Activated naive CD8-positive, alpha-beta T cell (primary cell): ENCODE data around the gene TBCD.
A peak's percentile ranks its signal among the peaks of the same experiment; 100 is the strongest.

Experiments used
- H3K27ac Mint-ChIP-seq: one replicate; pipeline ENCODE4 v1.8.0; 2021; ENCODE audit warnings: mixed read lengths
- H3K27me3 Mint-ChIP-seq: one replicate; pipeline ENCODE4 v1.8.0; 2021; ENCODE audit warnings: mixed read lengths
- H3K36me3 Mint-ChIP-seq: one replicate; pipeline ENCODE4 v1.8.0; 2021; ENCODE audit warnings: mixed read lengths
- H3K4me1 Mint-ChIP-seq: one replicate; pipeline ENCODE4 v1.8.0; 2021; ENCODE audit warnings: low read depth, mixed read lengths
- H3K4me3 Mint-ChIP-seq: one replicate; pipeline ENCODE4 v1.8.0; 2021; ENCODE audit warnings: mild to moderate bottlenecking, mixed read lengths
- H3K9me3 Mint-ChIP-seq: one replicate; pipeline ENCODE4 v1.8.0; 2021; ENCODE audit warnings: low read depth, mixed read lengths

TBCD gene

DNA sequence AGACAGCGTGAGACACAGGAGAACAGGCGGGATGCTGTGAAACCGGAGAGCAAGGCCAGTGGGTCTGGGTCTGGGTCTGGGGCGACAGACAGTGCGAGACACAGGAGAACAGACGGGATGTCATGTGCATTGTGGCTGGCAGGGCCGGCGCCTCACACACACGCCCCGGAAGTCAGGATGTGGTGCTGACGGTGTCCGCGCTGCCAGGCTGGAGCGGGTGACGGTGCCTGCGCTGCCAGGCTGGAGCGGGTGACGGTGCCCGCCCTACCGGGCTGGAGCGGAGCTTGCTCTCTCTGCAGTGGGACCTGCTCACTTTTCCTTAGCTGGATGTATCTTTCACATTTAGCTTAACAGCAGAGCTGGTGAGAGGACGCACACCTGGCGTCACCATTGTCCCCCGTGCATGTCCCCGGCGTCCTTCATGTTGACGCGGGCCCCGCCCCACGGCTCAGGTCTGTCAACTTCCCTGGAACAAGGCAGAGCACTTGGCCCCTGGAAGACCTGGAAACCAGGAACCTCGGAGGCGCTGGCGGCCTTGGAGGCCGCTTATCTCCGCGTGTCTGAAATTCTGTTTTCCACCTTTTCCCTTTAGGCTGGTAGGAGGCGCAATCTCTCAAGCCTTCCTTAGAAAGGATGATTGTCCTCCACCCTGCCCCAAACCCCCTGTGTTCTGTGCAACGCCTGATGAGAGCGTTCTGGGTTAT is 131.0 kb downstream of the TBCD start:
- Mint-ChIP-seq H3K9me3 (no peaks in the 10 kb centered on the region), H3K4me1 (peaks cover 82% of the 10 kb centered on the region), H3K36me3 (peaks cover 10% of the 10 kb centered on the region), H3K4me3 (peak overlapping the region; percentile 83), H3K27me3 (no peaks in the 10 kb centered on the region), H3K27ac (peak overlapping the region; percentile 95)

DNA sequence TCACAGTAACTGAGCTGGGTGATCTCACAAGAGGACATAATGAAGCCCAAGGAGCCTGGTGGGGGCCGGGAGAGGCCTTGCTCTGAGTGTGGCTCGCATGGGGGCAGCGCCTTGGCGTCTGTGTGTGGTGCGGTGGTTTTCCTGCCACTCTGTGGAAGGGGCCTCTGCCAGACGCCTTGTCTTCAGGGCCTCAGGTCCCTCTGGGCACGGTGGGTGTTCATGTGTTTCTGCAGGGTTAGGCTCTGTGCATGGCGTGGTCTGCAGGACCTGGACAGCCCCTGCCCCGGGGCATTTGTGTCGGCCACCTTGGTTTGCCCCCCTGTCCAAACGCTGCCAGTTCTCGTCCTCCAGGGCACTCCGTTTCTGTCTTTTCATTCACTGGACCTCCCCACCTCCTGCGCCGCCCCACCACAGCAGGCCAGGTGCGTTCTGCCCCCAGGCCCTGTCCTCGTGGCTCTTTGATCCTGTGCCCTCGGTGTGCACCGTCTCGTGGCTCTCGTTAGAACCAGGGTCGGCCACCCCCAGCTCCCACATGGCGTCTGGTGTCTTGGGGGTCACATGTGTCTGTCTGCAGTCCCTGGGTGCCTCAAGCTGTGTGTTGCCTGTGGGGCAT is 131.7 kb downstream of the TBCD start:
- Mint-ChIP-seq H3K9me3 (no peaks in the 10 kb centered on the region), H3K4me1 (peaks cover 77% of the 10 kb centered on the region), H3K27ac (peak overlapping the region; percentile 95), H3K36me3 (peaks cover 10% of the 10 kb centered on the region), H3K4me3 (peak overlapping the region; percentile 83), H3K27me3 (no peaks in the 10 kb centered on the region)

DNA sequence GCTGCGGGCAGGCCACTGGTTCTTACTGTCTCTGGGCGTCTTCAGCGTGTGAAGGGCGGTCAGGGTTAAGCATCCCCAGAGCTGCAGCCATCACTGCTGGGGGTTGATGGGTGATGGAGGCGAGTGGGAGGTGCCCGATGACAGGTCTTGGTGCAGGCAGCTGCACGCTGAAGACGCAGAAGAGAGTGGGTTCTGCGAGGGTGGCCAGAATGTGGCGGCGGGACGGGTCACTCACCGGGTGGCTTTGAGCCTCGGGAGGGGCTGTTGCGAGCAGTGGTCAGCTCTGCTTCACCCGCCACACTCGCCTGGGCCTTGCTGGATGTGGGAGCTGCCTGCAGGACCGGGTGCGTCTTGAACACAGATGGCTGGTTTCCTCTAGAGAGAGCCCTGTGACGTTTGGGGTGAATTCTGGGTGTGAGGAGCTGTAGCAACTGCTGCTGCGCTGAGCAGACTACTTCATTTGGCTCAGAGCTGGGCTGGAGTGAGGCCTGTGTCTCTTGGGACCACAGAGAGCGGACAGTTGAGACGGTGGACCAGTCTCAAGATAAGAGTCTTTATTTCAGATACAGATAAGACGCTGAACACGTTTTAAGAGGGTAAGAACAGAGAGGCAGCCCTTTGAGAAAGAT is 132.6 kb downstream of the TBCD start:
- Mint-ChIP-seq H3K27ac (peak overlapping the region; percentile 90), H3K4me3 (peak overlapping the region; percentile 73), H3K36me3 (peaks cover 7% of the 10 kb centered on the region), H3K27me3 (no peaks in the 10 kb centered on the region), H3K4me1 (peaks cover 71% of the 10 kb centered on the region), H3K9me3 (no peaks in the 10 kb centered on the region)

DNA sequence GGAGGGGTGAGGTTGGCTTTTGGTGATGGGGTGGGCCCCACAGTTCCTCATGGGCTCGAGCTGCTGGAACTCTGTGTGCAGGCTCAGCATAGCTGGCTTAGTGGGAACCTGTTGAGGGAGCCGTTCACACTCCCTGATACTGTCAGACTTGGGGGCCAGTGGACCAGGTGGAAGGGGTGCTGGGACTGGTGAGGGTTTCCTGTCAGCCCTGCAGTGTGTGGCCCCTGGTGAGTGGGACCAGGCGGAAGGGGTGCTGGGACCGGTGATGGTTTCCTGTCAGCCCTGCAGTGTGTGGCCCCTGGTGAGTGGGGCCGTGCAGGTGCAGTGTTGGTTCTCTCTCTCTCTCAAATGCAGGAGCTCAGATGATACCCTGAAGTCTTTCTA is 133.1 kb downstream of the TBCD start:
- no peaks in the 10 kb centered on the region for H3K27me3 Mint-ChIP-seq
- H3K36me3 Mint-ChIP-seq: peaks cover 6% of the 10 kb centered on the region
- H3K9me3 Mint-ChIP-seq: no peaks in the 10 kb centered on the region
- peak overlapping the region; percentile 90 for H3K27ac Mint-ChIP-seq
- peak overlapping the region; percentile 73 for H3K4me3 Mint-ChIP-seq
- H3K4me1 Mint-ChIP-seq: peaks cover 66% of the 10 kb centered on the region

DNA sequence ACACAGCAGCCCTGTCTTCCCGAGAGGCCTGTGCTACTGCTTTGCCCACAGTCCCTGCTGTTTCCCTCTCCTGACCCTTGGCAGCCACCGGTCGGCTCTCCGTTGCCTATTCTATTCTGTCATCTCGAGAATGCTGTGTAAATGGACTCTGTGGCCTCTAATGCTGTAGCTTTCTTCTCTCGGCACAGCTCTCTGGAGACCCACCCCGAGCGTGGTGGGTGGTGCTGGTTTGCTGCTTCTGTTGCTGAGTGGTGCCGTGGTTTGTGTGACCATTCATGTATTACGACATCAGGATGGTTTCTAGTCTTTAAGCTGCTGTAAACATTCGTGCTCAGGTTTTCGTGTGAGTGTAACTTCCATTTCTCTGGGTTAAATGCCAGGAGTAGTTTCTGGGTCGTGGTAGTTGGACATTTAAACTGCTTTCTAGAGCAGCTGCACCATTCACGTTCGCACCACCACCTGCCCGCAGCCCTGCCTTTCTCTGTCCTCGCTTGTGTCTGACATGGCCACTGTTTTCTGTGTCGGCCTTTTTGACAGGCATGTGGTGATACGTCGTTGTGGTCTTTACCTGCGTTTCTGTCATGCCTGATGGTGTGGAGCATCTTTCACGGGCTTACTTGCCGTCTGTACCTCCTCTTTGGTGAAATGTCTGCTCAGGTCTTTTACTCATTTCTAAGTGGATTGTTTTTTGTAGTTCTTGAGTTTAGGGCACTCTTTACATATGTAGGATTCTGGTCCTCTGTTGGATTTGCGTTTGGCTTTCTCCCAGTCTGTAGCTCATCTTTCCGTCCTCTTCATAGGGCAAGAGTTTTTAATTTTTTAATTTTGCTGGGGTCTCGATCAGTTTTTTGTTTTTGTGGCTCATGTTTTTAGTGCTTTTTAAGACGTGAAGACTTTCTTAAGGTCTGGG is 135.6 kb downstream of the TBCD start:
- peak overlapping the region; percentile 35 for H3K27ac Mint-ChIP-seq

DNA sequence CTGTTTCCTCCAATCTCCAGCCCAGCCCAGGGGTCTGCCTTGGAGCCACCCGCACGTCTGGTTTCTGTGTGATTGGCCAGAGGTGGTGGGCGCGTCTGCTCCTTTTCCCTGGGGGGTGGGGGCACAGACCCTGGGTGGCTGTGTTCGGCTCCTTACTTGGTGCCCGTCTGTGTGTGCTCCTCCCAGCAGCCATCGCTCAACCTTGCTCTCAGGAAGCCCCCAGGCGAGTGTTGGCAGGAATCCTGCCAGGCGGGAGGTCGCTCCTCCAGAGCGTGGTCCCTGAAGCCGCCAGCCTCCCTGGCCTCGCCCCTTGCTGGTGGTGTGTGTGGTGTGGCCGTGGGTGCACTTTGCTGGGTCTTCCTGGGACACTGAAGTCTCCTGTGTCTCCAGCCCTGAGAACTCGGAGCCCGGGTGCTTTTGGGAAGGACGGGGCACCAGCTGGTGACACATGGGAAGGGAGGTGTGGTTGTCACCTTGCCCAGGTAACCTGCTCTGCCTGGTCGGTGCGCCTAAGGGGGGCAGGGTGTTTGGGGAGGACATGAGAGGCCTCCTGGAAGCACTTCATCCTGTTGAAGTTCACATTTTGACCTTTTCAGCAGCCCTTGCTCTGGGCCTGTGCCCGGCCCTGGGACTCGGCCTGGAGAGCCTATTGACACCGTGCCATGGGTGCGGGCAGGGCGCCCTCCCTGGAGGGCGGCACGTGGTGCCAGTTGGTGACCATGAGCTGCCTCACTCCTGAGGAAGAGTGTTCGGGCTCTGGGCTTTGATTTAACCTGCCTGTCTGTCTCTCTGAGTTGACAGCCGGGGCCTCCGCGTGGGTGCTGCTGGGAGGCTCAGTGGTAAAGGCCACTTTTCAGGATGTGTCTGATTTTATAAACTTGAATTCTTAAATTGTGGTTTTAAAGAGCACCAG is 137.0 kb downstream of the TBCD start:
- H3K27ac Mint-ChIP-seq: no peak overlapping the region
- H3K4me1 Mint-ChIP-seq: peaks cover 54% of the 10 kb centered on the region
- no peaks in the 10 kb centered on the region for H3K9me3 Mint-ChIP-seq
- H3K36me3 Mint-ChIP-seq: peaks cover 6% of the 10 kb centered on the region
- no peaks in the 10 kb centered on the region for H3K27me3 Mint-ChIP-seq
- no peak overlapping the region for H3K4me3 Mint-ChIP-seq

More for the DNA sequence above, 135.6 kb downstream of the TBCD start:
- H3K4me1 Mint-ChIP-seq: peaks cover 52% of the 10 kb centered on the region
- peaks cover 6% of the 10 kb centered on the region for H3K36me3 Mint-ChIP-seq
- H3K4me3 Mint-ChIP-seq: no peak overlapping the region
- no peaks in the 10 kb centered on the region for H3K9me3 Mint-ChIP-seq
- H3K27me3 Mint-ChIP-seq: no peaks in the 10 kb centered on the region

DNA sequence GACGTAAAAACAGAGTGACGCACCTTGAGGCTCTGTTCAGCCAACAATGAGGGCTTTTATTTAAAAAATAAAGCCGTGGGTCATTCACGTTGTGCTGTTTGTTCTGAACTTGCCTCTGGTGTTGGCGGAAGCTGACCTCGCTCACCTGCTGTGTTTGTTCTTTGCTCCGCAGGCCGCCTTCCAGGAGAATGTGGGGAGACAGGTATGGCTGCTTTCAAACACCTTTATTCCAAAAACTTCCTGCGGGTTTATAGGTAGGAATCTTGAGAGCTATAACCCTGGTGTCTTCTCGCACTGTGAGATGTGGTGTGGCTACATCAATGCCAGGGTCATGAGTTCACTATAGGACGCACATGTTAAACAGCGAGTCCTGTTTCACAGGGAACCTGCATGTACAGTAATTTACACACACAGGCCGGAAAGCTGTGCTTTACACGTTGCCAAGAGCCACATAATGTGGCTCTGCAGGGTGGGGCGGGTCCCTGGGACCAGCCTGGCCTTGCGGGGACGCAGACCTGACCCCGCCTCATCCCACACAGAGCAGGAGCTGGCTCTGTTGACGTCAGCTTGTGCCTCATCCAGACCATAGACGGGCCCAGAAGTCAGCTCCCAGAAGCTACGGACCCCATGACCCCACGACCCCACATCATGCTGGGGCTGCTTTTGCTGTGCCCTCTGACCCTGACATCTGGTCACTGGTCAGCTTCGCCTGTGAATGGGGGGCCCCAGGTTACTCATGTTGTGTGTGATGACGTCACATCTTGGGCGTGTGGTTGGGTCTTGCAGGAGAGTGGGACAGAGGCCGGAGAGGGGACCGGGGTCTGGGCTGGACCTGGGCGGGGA is 137.9 kb downstream of the TBCD start:
- Mint-ChIP-seq H3K4me3 (no peak overlapping the region), H3K36me3 (peaks cover 8% of the 10 kb centered on the region), H3K4me1 (peaks cover 53% of the 10 kb centered on the region), H3K27ac (no peak overlapping the region), H3K9me3 (no peaks in the 10 kb centered on the region), H3K27me3 (no peaks in the 10 kb centered on the region)

DNA sequence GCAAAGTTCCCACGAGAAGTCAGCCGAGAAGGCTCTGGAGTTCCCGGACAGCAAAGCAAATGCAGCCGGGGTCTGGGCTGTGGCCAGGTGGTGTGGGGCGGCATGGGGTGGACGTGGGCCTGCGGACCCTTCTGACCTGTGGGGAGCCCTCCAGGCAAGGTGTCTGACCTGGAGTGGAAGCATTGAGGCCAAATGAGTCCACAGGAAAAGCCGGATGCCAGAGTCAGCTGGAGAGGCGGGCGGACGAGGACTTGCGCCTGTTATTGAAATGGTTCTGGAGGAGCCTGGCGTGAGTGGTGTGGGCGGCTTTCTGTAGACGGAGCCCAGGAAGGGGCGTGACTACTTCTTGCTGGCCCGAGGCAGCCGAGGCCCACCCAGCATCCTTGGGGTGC is 138.5 kb downstream of the TBCD start:
- Mint-ChIP-seq H3K9me3 (no peaks in the 10 kb centered on the region), H3K4me1 (peaks cover 50% of the 10 kb centered on the region), H3K4me3 (no peak overlapping the region), H3K36me3 (peaks cover 6% of the 10 kb centered on the region), H3K27me3 (no peaks in the 10 kb centered on the region), H3K27ac (no peak overlapping the region)

DNA sequence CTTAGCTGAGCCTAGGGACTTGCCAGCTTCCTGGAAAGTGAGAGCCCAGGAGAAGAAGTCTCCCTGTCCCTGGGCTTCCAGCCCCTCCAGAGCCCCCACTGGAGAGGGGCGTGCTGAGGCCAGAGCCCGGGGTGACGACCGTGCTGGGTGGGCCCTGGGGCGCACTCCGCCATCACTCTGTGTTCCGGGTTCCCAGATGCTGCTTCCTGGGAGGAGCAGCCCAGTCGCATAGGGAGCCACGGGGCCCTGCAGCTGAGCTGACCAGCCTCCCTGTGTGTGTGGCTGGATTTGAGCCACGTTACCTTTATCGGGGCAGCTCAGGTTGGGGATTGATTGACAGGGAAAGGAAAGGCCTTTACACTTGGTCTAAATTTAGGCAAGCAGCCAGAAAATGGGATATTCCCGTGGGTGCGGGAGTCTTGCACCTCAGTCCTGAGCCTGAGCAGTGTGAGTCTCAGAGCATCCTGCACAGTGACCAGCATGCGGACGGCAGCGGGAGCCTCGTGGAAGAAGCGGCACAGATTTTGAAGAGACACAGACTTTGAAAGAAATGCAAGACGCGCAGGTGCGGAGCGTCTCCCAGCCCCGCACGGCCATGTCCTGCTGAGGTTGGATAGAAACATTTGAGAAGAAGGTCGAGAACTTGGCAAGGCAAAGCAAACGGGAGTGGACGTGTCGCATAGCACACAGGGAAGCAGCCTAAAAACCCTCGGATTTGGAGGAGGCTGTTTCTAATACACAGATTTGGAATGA is 139.2 kb downstream of the TBCD start:
- Mint-ChIP-seq H3K27me3 (no peaks in the 10 kb centered on the region), H3K27ac (peak overlapping the region; percentile 28), H3K9me3 (no peaks in the 10 kb centered on the region), H3K4me1 (peaks cover 42% of the 10 kb centered on the region), H3K36me3 (peaks cover 6% of the 10 kb centered on the region), H3K4me3 (no peak overlapping the region)

DNA sequence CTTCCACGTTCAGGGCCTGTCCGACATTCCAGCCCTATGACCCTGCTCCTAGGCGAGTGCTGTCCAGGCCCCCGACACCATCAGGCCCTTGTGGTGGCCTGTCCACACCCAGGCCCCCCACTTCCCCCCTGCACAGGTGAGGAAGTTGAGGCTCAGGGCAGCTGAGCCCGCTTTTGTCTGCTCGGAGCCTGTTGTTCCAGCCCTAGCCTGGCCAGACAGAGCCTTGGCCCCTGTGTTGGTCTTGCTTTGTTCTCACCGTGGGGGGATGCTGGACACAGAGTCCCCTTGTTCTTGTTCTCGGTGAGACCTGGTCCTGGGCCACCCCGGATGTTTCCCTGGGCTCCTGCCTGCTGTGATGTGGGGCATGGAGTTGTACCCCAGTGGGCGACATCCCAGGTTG is 140.0 kb downstream of the TBCD start:
- no peaks in the 10 kb centered on the region for H3K9me3 Mint-ChIP-seq
- no peak overlapping the region for H3K27ac Mint-ChIP-seq
- no peak overlapping the region for H3K4me3 Mint-ChIP-seq
- H3K36me3 Mint-ChIP-seq: peaks cover 6% of the 10 kb centered on the region
- H3K4me1 Mint-ChIP-seq: peaks cover 38% of the 10 kb centered on the region
- H3K27me3 Mint-ChIP-seq: no peaks in the 10 kb centered on the region

DNA sequence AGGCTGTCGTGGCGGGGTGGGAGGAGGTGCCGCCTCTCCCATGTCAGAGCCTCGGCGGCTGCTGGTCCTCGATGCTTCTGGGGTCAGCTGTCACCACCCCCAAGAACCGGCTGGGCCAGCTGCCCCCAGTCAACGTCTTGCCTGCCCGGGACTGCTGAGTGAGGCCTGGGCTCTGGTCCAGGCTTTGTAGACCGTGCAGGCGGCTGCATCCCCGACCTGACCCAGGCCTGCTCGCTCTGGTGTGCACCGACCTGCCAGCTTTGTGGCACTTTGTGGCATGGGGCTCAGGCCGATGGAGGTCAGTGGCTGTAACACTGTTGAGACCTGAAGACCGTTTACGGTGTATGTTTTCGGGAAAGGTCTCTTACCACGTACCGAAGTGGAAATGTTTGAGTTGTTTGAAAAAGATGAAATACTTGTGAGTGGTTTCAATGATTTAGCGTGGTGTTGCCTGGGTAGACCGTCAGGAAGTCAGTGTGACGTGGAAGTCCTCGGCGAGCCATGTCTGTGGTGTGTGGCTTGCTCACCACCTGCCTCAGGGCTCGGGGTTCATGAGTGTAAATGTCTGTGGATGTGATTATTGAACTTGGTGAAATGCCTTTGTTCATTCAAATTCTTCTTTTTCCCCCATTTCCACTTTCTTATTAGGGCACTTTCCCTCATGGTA is 141.2 kb downstream of the TBCD start:
- peak overlapping the region; percentile 67 for H3K4me3 Mint-ChIP-seq
- H3K27me3 Mint-ChIP-seq: no peaks in the 10 kb centered on the region
- peaks cover 6% of the 10 kb centered on the region for H3K36me3 Mint-ChIP-seq
- peaks cover 32% of the 10 kb centered on the region for H3K4me1 Mint-ChIP-seq
- H3K27ac Mint-ChIP-seq: peak overlapping the region; percentile 71
- H3K9me3 Mint-ChIP-seq: no peaks in the 10 kb centered on the region

DNA sequence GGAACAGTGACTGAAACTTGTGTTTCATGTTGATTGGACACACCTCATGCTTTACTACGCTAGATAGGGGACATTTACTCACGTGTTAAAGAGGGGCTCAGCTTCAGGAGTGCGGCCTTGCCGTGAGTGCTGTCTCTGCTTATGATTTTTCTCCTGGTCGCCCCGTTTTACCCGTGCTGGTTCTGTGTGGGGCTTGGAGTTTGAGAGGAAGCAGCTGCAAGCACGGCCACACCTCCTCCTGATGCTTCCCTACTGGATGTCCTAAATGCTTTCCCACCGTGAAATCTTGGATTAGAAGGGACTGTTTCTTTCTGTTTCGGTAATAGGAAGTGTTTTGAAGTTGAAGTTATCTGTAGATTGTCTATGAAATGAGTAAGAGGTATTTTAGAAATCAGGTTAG is 141.9 kb downstream of the TBCD start:
- Mint-ChIP-seq H3K4me1 (peaks cover 32% of the 10 kb centered on the region), H3K27me3 (no peaks in the 10 kb centered on the region), H3K36me3 (peaks cover 9% of the 10 kb centered on the region), H3K4me3 (peak overlapping the region; percentile 67), H3K9me3 (no peaks in the 10 kb centered on the region), H3K27ac (peak overlapping the region; percentile 71)
